SK-N-SH treated with all-trans-retinoic acid at 6 μM for 48 hours (cell line): ENCODE results near the gene ARMH1.

Experiments used
- ATAC-seq: fragments of 200-7000 bp; cut with Tn5 transposase; 3 replicates; pipeline ENCODE4 v1.9.1; 2020; ENCODE audit warnings: mild to moderate bottlenecking, moderate library complexity
- ARNTL ChIP-seq: fragments of 450-650 bp; formaldehyde crosslinking; IDR thresholded peaks from 2 replicates; pipeline ENCODE4 v1.5.0; 2020; ENCODE audit warnings: low read depth, mild to moderate bottlenecking, moderate library complexity, borderline replicate concordance
- BACH2 ChIP-seq: fragments of 250-450 bp; sonication (Bioruptor Pico); IDR thresholded peaks from 2 replicates; pipeline ENCODE4 v1.9.0; 2021; ENCODE audit warnings: mild to moderate bottlenecking, borderline replicate concordance
- CREB5 ChIP-seq: fragments of 250-450 bp; sonication (Bioruptor Pico); IDR thresholded peaks from 2 replicates; pipeline ENCODE4 v1.5.1; 2020; ENCODE audit warnings: low read depth, mild to moderate bottlenecking, moderate library complexity
- CSDC2 ChIP-seq: fragments of 250-450 bp; sonication (Bioruptor Pico); IDR thresholded peaks from 2 replicates; pipeline ENCODE4 v1.5.0; 2020; ENCODE audit warnings: mild to moderate bottlenecking, moderate library complexity
- CSRNP3 ChIP-seq: fragments of 250-450 bp; sonication (Bioruptor Pico); IDR thresholded peaks from 2 replicates; pipeline ENCODE4 v1.5.1; 2021; ENCODE audit warnings: mild to moderate bottlenecking, moderate library complexity
- ESRRG ChIP-seq: fragments of 250-450 bp; sonication (Bioruptor Pico); IDR thresholded peaks from 2 replicates; pipeline ENCODE4 v1.6.1; 2021; ENCODE audit warnings: mild to moderate bottlenecking
- GLIS3 ChIP-seq: fragments of 250-450 bp; sonication (Bioruptor Pico); IDR thresholded peaks from 2 replicates; pipeline ENCODE4 v1.5.0; 2020; ENCODE audit warnings: mild to moderate bottlenecking, moderate library complexity
- ISL1 ChIP-seq: fragments of 250-450 bp; sonication (Bioruptor Pico); IDR thresholded peaks from 2 replicates; pipeline ENCODE4 v2.1.2; 2022; ENCODE audit warnings: mild to moderate bottlenecking, moderate library complexity
- OSR1 ChIP-seq: fragments of 250-450 bp; sonication (Bioruptor Pico); IDR thresholded peaks from 2 replicates; pipeline ENCODE4 v1.8.0; 2022; ENCODE audit warnings: moderate library complexity, mild to moderate bottlenecking, inconsistent platforms
- PATZ1 ChIP-seq: fragments of 250-450 bp; sonication (Bioruptor Pico); IDR thresholded peaks from 2 replicates; pipeline ENCODE4 v1.8.0; 2020; ENCODE audit warnings: mild to moderate bottlenecking, moderate library complexity, borderline replicate concordance
- PPARA ChIP-seq: fragments of 250-450 bp; sonication (Bioruptor Pico); IDR thresholded peaks from 2 replicates; pipeline ENCODE4 v1.5.0; 2020; ENCODE audit warnings: mild to moderate bottlenecking, borderline replicate concordance
- RARB ChIP-seq: fragments of 250-450 bp; sonication (Bioruptor Pico); IDR thresholded peaks from 2 replicates; pipeline ENCODE4 v1.8.0; 2021; ENCODE audit warnings: mild to moderate bottlenecking, moderate library complexity
- SNAI2 ChIP-seq: fragments of 250-450 bp; sonication (Bioruptor Pico); IDR thresholded peaks from 2 replicates; pipeline ENCODE4 v1.5.0; 2020; ENCODE audit warnings: mild to moderate bottlenecking, moderate library complexity
- TOX ChIP-seq: fragments of 250-450 bp; sonication (Bioruptor Pico); IDR thresholded peaks from 2 replicates; pipeline ENCODE4 v1.8.0; 2021; ENCODE audit warnings: mild to moderate bottlenecking, moderate library complexity, borderline replicate concordance
- TSHZ2 ChIP-seq: fragments of 250-450 bp; sonication (Bioruptor Pico); IDR thresholded peaks from 2 replicates; pipeline ENCODE4 v1.5.0; 2020; ENCODE audit warnings: mild to moderate bottlenecking, moderate library complexity
- ZC3H10 ChIP-seq: fragments of 250-450 bp; sonication (Bioruptor Pico); IDR thresholded peaks from 2 replicates; pipeline ENCODE4 v1.5.1; 2021; ENCODE audit warnings: mild to moderate bottlenecking, moderate library complexity
- ZFP3 ChIP-seq: fragments of 250-450 bp; sonication (Bioruptor Pico); IDR thresholded peaks from 2 replicates; pipeline ENCODE4 v1.5.0; 2020; ENCODE audit warnings: mild to moderate bottlenecking, moderate library complexity
- ZFP30 ChIP-seq: fragments of 450-650 bp; formaldehyde crosslinking; IDR thresholded peaks from 2 replicates; pipeline ENCODE4 v1.5.0; 2022; ENCODE audit warnings: mild to moderate bottlenecking, moderate library complexity
- ZNF565 ChIP-seq: fragments of 450-650 bp; formaldehyde crosslinking; conservative IDR thresholded peaks from 2 replicates; pipeline ENCODE4 v1.5.0; 2020; ENCODE audit warnings: low read depth, mild to moderate bottlenecking, moderate library complexity
- ZNF70 ChIP-seq: fragments of 450-650 bp; formaldehyde crosslinking; IDR thresholded peaks from 2 replicates; pipeline ENCODE4 v1.5.0; 2020; ENCODE audit warnings: mild to moderate bottlenecking, moderate library complexity

Gene ARMH1

GRCh38 chr1:44689447-44689765, 14.9 kb downstream of the ARMH1 start (continued):
- no peak for TF ChIP-seq ZFP3 (CRISPR knock-in tag)
- TF ChIP-seq ZNF565 (CRISPR knock-in tag), result no peak
- TF ChIP-seq SNAI2 (CRISPR knock-in tag), result no peak
- no peak for TF ChIP-seq PPARA (CRISPR knock-in tag)
- no peak for TF ChIP-seq CSDC2
- TF ChIP-seq ARNTL (CRISPR knock-in tag), result no peak

GRCh38 chr1:44693159-44693558, 18.6 kb downstream of the ARMH1 start:
- TF ChIP-seq SNAI2 (CRISPR knock-in tag) (no peak), TSHZ2 (CRISPR knock-in tag) (no peak), ZFP3 (CRISPR knock-in tag) (no peak), OSR1 (CRISPR knock-in tag) (no peak), RARB (CRISPR knock-in tag) (no peak), ESRRG (CRISPR knock-in tag) (no peak), CSRNP3 (no peak), ISL1 (CRISPR knock-in tag) (no peak), GLIS3 (CRISPR knock-in tag) (no peak), ZNF70 (CRISPR knock-in tag) (no peak), BACH2 (CRISPR knock-in tag) (no peak), TOX (CRISPR knock-in tag) (no peak), ZNF565 (CRISPR knock-in tag) (no peak), CREB5 (CRISPR knock-in tag) (no peak), ZFP30 (CRISPR knock-in tag) (no peak)
- no peak for ATAC-seq

- no peak for ATAC-seq
- no peak for TF ChIP-seq CSRNP3
- TF ChIP-seq OSR1 (CRISPR knock-in tag), result no peak
- TF ChIP-seq ZFP30 (CRISPR knock-in tag), result no peak
- no peak for TF ChIP-seq ESRRG (CRISPR knock-in tag)
- no peak for TF ChIP-seq TOX (CRISPR knock-in tag)
- no peak for TF ChIP-seq ISL1 (CRISPR knock-in tag)
- TF ChIP-seq RARB (CRISPR knock-in tag), result no peak
- no peak for TF ChIP-seq ZC3H10 (CRISPR knock-in tag)
Measured at GRCh38 chr1:44693900-44694299, 19.4 kb downstream of the ARMH1 start.

GRCh38 chr1:44694863-44695478, 20.5 kb downstream of the ARMH1 start:
- no peak for ATAC-seq
- no peak for TF ChIP-seq ZFP3 (CRISPR knock-in tag)
- TF ChIP-seq OSR1 (CRISPR knock-in tag), result no peak
- no peak for TF ChIP-seq ZNF70 (CRISPR knock-in tag)
- no peak for TF ChIP-seq PATZ1 (CRISPR knock-in tag)
- TF ChIP-seq ESRRG (CRISPR knock-in tag), result no peak
- no peak for TF ChIP-seq CREB5 (CRISPR knock-in tag)
- no peak for TF ChIP-seq ZNF565 (CRISPR knock-in tag)
- no peak for TF ChIP-seq CSRNP3
- no peak for TF ChIP-seq RARB (CRISPR knock-in tag)
- no peak for TF ChIP-seq CSDC2
- no peak for TF ChIP-seq TOX (CRISPR knock-in tag)
- TF ChIP-seq ISL1 (CRISPR knock-in tag), result no peak
- TF ChIP-seq ZC3H10 (CRISPR knock-in tag), result no peak
